LNCaP clone FGC (cell line): ENCODE data around the gene TMEM182.

ENCODE experiments used
- DNase-seq: peaks from one replicate; pipeline ENCODE4 v3.0.0-alpha.2; 2011; ENCODE audit warnings: low read depth
- H3K4me3 ChIP-seq: 2 replicates; pipeline ENCODE4 v1.5.1; 2011; ENCODE audit warnings: mild to moderate bottlenecking, low read depth, low read length, control low read depth
- TF ChIP-seq, protein P1 (sequence below): IDR thresholded peaks from 2 replicates; pipeline ENCODE4 v1.5.1; 2012; ENCODE audit warnings: mild to moderate bottlenecking; ENCODE audit not compliant: control insufficient read depth, insufficient read depth; ENCODE audit errors: extremely low read depth

TMEM182 gene

DNA sequence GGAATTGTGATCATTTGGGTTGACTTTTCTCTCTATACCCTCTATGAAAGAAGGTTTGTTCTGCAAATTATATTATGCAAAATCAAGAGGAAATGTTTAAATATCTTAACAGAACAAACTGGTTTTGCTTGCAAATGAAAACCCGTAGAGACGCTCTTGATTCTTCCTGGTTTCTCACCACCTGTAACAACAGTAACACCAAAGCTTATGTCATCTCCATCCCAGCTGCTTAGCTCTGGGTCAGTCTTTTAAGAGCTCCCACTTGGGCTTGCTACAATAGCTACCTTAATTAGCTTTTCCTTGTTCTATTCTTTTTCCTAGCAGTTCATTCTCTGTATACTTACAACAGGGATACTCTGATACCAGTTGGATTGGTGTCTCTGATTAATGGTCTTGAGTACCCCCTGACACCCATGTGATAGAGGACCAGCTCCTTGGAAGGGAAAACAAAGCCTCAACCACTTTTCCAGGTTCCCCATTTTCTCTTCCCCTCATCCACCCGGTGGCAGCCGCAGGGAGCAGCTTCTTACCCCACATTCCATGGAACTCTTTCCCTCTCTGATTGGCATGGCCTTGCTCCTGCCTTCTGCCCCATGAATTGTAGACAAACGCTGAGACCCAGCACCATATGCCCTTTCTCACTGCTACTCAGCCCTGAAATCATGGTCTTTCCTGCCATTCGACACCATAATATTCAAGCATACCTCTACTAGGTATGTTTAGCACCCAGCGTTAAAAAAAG, 27.7 kb downstream of the TMEM182 start:
- DNase-seq: peak; percentile 37
- H3K4me3 ChIP-seq: no peak overlapping the region
- TF ChIP-seq, protein P1, sequence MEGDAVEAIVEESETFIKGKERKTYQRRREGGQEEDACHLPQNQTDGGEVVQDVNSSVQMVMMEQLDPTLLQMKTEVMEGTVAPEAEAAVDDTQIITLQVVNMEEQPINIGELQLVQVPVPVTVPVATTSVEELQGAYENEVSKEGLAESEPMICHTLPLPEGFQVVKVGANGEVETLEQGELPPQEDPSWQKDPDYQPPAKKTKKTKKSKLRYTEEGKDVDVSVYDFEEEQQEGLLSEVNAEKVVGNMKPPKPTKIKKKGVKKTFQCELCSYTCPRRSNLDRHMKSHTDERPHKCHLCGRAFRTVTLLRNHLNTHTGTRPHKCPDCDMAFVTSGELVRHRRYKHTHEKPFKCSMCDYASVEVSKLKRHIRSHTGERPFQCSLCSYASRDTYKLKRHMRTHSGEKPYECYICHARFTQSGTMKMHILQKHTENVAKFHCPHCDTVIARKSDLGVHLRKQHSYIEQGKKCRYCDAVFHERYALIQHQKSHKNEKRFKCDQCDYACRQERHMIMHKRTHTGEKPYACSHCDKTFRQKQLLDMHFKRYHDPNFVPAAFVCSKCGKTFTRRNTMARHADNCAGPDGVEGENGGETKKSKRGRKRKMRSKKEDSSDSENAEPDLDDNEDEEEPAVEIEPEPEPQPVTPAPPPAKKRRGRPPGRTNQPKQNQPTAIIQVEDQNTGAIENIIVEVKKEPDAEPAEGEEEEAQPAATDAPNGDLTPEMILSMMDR: no peak

DNA sequence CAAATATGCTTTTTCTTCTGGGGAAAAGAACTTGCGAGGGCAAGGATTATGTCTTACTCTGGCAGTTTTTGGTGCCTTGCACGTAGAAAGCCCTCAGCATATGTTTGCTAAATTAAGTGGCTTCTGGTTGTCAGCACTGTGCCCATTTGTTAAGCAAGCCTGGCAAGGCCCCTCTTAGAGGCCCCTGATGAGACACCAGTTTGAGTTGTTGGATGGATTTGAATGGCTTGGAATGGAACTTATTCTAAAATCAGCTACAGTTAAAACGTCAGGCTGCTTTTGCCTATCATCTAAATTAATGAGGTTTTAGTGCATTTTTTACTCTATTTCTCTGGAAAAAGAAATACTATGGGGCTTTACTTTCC, 28.2 kb downstream of the TMEM182 start:
- H3K4me3 ChIP-seq: no peak overlapping the region
- DNase-seq: no peak
- TF ChIP-seq, protein P1: no peak

DNA sequence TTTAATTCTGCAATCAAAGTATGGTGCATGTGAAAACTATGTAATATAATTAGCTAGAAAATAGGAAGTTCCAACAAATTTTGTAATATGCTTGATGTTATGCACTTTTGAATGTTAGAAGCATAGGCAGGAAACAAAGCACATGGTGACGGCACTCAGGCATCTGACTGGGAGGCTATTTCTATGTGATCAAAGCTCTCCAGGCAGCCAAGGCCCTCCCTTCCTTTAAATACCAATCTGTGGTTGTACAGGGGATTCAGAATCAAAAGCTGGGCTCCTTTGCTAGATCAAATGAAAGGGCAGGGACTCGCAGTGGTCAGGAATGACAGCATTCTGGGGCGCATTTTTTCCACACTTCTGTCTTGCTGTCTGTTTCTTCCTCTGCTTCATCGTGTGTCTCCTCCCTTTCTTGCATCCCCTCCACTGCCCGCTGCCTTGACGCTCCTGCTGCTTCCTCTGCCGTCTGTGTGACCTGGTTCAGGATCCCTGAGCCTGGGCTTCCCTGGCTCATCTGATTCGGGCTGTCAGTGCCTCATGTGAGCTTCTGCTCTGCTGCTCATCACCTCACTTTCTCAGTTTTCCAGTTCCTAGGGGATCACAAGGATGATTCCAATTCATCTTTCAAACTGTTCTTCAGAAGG, 30.9 kb downstream of the TMEM182 start:
- H3K4me3 ChIP-seq: no peak overlapping the region
- no peak for DNase-seq
- TF ChIP-seq, protein P1: no peak

- DNase-seq: no peak
- TF ChIP-seq, protein P1: no peak
- H3K4me3 ChIP-seq: no peak overlapping the region
Measured at GRCh38 chr2:102795641-102796040, 33.8 kb downstream of the TMEM182 start.

- TF ChIP-seq, protein P1: no peak
Measured at GRCh38 chr2:102796337-102796736, 34.5 kb downstream of the TMEM182 start.

GRCh38 chr2:102797486-102797885, 35.7 kb downstream of the TMEM182 start:
- TF ChIP-seq, protein P1: no peak
- H3K4me3 ChIP-seq: no peak overlapping the region
- DNase-seq: no peak

More at GRCh38 chr2:102796337-102796736, 34.5 kb downstream of the TMEM182 start:
- peak; percentile 68 for DNase-seq
- no peak overlapping the region for H3K4me3 ChIP-seq

GRCh38 chr2:102798181-102798580, 36.4 kb downstream of the TMEM182 start:
- no peak overlapping the region for H3K4me3 ChIP-seq
- TF ChIP-seq, protein P1: no peak
- DNase-seq: no peak
